Measurements from ENCODE around the gene STK16. TPM values are rescaled to one million over a fixed set of nuclear protein-coding genes. Genes with fewer than 3 reads are reported as not detected.

The STK16 gene
- total RNA-seq, 1 donor from 2014 or later, result 30.1 TPM

GRCh38 chr2:219272356-219272755 lies 27.1 kb downstream of the STK16 start:
- no peak overlapping the region for H3K4me3 Mint-ChIP-seq
- peaks cover 4% of the 10 kb centered on the region for H3K4me1 Mint-ChIP-seq (ENCODE audit: low read depth)
- H3K36me3 Mint-ChIP-seq (ENCODE audit: low read depth), result no peaks in the 10 kb centered on the region
- no peak for DNase-seq (ENCODE audit: low spot score)
- intact Hi-C loops (cut with micrococcal nuclease), result no loop called here
- H3K27me3 Mint-ChIP-seq (ENCODE audit: insufficient read depth), result peaks cover 8% of the 10 kb centered on the region
- no peaks in the 10 kb centered on the region for H3K9me3 Mint-ChIP-seq
- no peak overlapping the region for H3K27ac Mint-ChIP-seq

- DNase-seq (ENCODE audit: low spot score), result no peak
- no peaks in the 10 kb centered on the region for H3K9me3 Mint-ChIP-seq
- peaks cover 8% of the 10 kb centered on the region for H3K27me3 Mint-ChIP-seq (ENCODE audit: insufficient read depth)
- no peak overlapping the region for H3K4me3 Mint-ChIP-seq
- H3K4me1 Mint-ChIP-seq (ENCODE audit: low read depth), result peaks cover 11% of the 10 kb centered on the region
- intact Hi-C loops (cut with micrococcal nuclease), result no loop called here
- H3K27ac Mint-ChIP-seq, result no peak overlapping the region
- H3K36me3 Mint-ChIP-seq (ENCODE audit: low read depth), result no peaks in the 10 kb centered on the region
Observed at GRCh38 chr2:219272995-219273394, 27.7 kb downstream of the STK16 start.

- Mint-ChIP-seq H3K27me3 (ENCODE audit: insufficient read depth) (peaks cover 8% of the 10 kb centered on the region), H3K4me3 (no peak overlapping the region), H3K9me3 (no peaks in the 10 kb centered on the region), H3K27ac (no peak overlapping the region), H3K36me3 (ENCODE audit: low read depth) (no peaks in the 10 kb centered on the region), H3K4me1 (ENCODE audit: low read depth) (peaks cover 20% of the 10 kb centered on the region)
- no peak for DNase-seq (ENCODE audit: low spot score)
- intact Hi-C loops (cut with micrococcal nuclease), result no loop called here
Observed at GRCh38 chr2:219273937-219274336, 28.7 kb downstream of the STK16 start.

- Mint-ChIP-seq H3K4me1 (ENCODE audit: low read depth) (peaks cover 21% of the 10 kb centered on the region), H3K27me3 (ENCODE audit: insufficient read depth) (peaks cover 6% of the 10 kb centered on the region), H3K36me3 (ENCODE audit: low read depth) (no peaks in the 10 kb centered on the region), H3K9me3 (no peaks in the 10 kb centered on the region), H3K4me3 (no peak overlapping the region), H3K27ac (no peak overlapping the region)
- DNase-seq (ENCODE audit: low spot score), result no peak
- intact Hi-C loops (cut with micrococcal nuclease), result no loop called here
Observed at GRCh38 chr2:219274361-219274921, 29.2 kb downstream of the STK16 start.

- Mint-ChIP-seq H3K27ac (peak overlapping the region; percentile 93), H3K9me3 (no peaks in the 10 kb centered on the region), H3K4me1 (ENCODE audit: low read depth) (peaks cover 45% of the 10 kb centered on the region), H3K27me3 (ENCODE audit: insufficient read depth) (peaks cover 4% of the 10 kb centered on the region), H3K36me3 (ENCODE audit: low read depth) (peaks cover 15% of the 10 kb centered on the region), H3K4me3 (peak overlapping the region; percentile 73)
- intact Hi-C loops (cut with micrococcal nuclease), result loop anchor here (2.0 kb wide), 3 partner anchors 33 to 881 kb away; partner anchors contain the start of genes CHPF, GLB1L and STK16
- peak; percentile 67 for DNase-seq (ENCODE audit: low spot score)
Observed at GRCh38 chr2:219277703-219278654, 32.7 kb downstream of the STK16 start.

- H3K4me1 Mint-ChIP-seq (ENCODE audit: low read depth), result peaks cover 45% of the 10 kb centered on the region
- H3K27me3 Mint-ChIP-seq (ENCODE audit: insufficient read depth), result peaks cover 3% of the 10 kb centered on the region
- no peak for DNase-seq (ENCODE audit: low spot score)
- peaks cover 21% of the 10 kb centered on the region for H3K36me3 Mint-ChIP-seq (ENCODE audit: low read depth)
- H3K27ac Mint-ChIP-seq, result peak overlapping the region; percentile 93
- no peaks in the 10 kb centered on the region for H3K9me3 Mint-ChIP-seq
- peak overlapping the region; percentile 76 for H3K4me3 Mint-ChIP-seq
- intact Hi-C loops (cut with micrococcal nuclease), result loop anchor here (1.0 to 2.0 kb wide), 14 partner anchors 16 to 882 kb away; partner anchors contain the start of genes ANKZF1, ATG9A, CHPF and DNPEP
Observed at GRCh38 chr2:219278655-219279150, 33.4 kb downstream of the STK16 start.

- Mint-ChIP-seq H3K4me1 (ENCODE audit: low read depth) (peaks cover 45% of the 10 kb centered on the region), H3K36me3 (ENCODE audit: low read depth) (peaks cover 22% of the 10 kb centered on the region), H3K9me3 (no peaks in the 10 kb centered on the region), H3K27me3 (ENCODE audit: insufficient read depth) (no peaks in the 10 kb centered on the region), H3K27ac (peak within 1 kb of the TSS; percentile 99), H3K4me3 (peak within 1 kb of the TSS; percentile 94)
- DNase-seq (ENCODE audit: low spot score), result peak; percentile 99
- intact Hi-C loops (cut with micrococcal nuclease), result loop anchor here (1.0 to 2.0 kb wide), 14 partner anchors 15 to 883 kb away; partner anchors contain the start of genes ANKZF1, ATG9A, CHPF and DNPEP
Observed at GRCh38 chr2:219279151-219279915, 34.1 kb downstream of the STK16 start, which contains the start of gene DNAJB2. Gene DNAJB2, plus strand, starts transcription at chr2:219279366. Its CDS starts 468 bp downstream, at chr2:219279834.

- DNase-seq (ENCODE audit: low spot score), result no peak
- intact Hi-C loops (cut with micrococcal nuclease), result loop anchor here (1.0 to 2.0 kb wide), 14 partner anchors 14 to 883 kb away; partner anchors contain the start of genes ANKZF1, ATG9A, CHPF and DNPEP
- Mint-ChIP-seq H3K27ac (peak overlapping the region; percentile 99), H3K36me3 (ENCODE audit: low read depth) (peaks cover 22% of the 10 kb centered on the region), H3K27me3 (ENCODE audit: insufficient read depth) (no peaks in the 10 kb centered on the region), H3K9me3 (no peaks in the 10 kb centered on the region), H3K4me3 (peak overlapping the region; percentile 94), H3K4me1 (ENCODE audit: low read depth) (peaks cover 45% of the 10 kb centered on the region)
Observed at GRCh38 chr2:219279916-219280516, 34.7 kb downstream of the STK16 start.

- H3K27me3 Mint-ChIP-seq (ENCODE audit: insufficient read depth), result no peaks in the 10 kb centered on the region
- H3K36me3 Mint-ChIP-seq (ENCODE audit: low read depth), result peaks cover 24% of the 10 kb centered on the region
- peak overlapping the region; percentile 99 for H3K27ac Mint-ChIP-seq
- DNase-seq (ENCODE audit: low spot score), result no peak
- H3K9me3 Mint-ChIP-seq, result no peaks in the 10 kb centered on the region
- H3K4me1 Mint-ChIP-seq (ENCODE audit: low read depth), result peaks cover 45% of the 10 kb centered on the region
- intact Hi-C loops (cut with micrococcal nuclease), result no loop called here
- peak overlapping the region; percentile 94 for H3K4me3 Mint-ChIP-seq
Observed at GRCh38 chr2:219280651-219281050, 35.4 kb downstream of the STK16 start.

GRCh38 chr2:219281588-219281987 lies 36.3 kb downstream of the STK16 start:
- Mint-ChIP-seq H3K4me1 (ENCODE audit: low read depth) (peaks cover 45% of the 10 kb centered on the region), H3K4me3 (no peak overlapping the region), H3K9me3 (no peaks in the 10 kb centered on the region), H3K27me3 (ENCODE audit: insufficient read depth) (no peaks in the 10 kb centered on the region), H3K36me3 (ENCODE audit: low read depth) (peaks cover 28% of the 10 kb centered on the region), H3K27ac (no peak overlapping the region)
- DNase-seq (ENCODE audit: low spot score), result no peak
- intact Hi-C loops (cut with micrococcal nuclease), result no loop called here

- peaks cover 40% of the 10 kb centered on the region for H3K4me1 Mint-ChIP-seq (ENCODE audit: low read depth)
- H3K27me3 Mint-ChIP-seq (ENCODE audit: insufficient read depth), result no peaks in the 10 kb centered on the region
- no peak overlapping the region for H3K27ac Mint-ChIP-seq
- DNase-seq (ENCODE audit: low spot score), result no peak
- H3K9me3 Mint-ChIP-seq, result no peaks in the 10 kb centered on the region
- H3K4me3 Mint-ChIP-seq, result no peak overlapping the region
- intact Hi-C loops (cut with micrococcal nuclease), result no loop called here
- peaks cover 28% of the 10 kb centered on the region for H3K36me3 Mint-ChIP-seq (ENCODE audit: low read depth)
Observed at GRCh38 chr2:219282375-219282774, 37.1 kb downstream of the STK16 start.
